CD4-positive, alpha-beta memory T cell (primary cell): ENCODE data around the gene KHDC4. TPM values are rescaled to one million over a fixed set of nuclear protein-coding genes. Genes with fewer than 3 reads are reported as not detected.

Experiments used
- CTCF ChIA-PET: fragments of 350-600 bp; sonication (Branson Sonifier 250); formaldehyde crosslinking; loops from one replicate; lab custom pipeline; 2021; ENCODE audit warnings: inconsistent platforms; ENCODE audit not compliant: partially characterized antibody; lab: Charles Lee
- POLR2A ChIA-PET: fragments of 350-600 bp; sonication (Branson Sonifier 250); formaldehyde crosslinking; loops from one replicate; lab custom pipeline; 2021; ENCODE audit not compliant: partially characterized antibody; lab: Charles Lee
- DNase-seq, 5 donors: peaks; one replicate each; pipeline versions ENCODE4 v3.0.0 to v3.0.0-alpha.2; 2020 to 2022; ENCODE audit warnings: mixed read lengths in 1 of 5
- H3K27ac ChIP-seq: one replicate; pipeline ENCODE4 v1.7.0; 2013; ENCODE audit warnings: low read depth, low read length
- H3K27me3 ChIP-seq: 2 replicates; pipeline ENCODE4 v1.7.0; 2013; ENCODE audit warnings: mild to moderate bottlenecking, low read length, moderate library complexity; ENCODE audit not compliant: insufficient read depth
- H3K36me3 ChIP-seq: 2 replicates; pipeline ENCODE4 v1.7.0; 2013; ENCODE audit warnings: mild to moderate bottlenecking, low read length, moderate library complexity; ENCODE audit not compliant: insufficient read depth
- H3K4me1 ChIP-seq: 2 replicates; pipeline ENCODE4 v1.7.0; 2013; ENCODE audit warnings: mild to moderate bottlenecking, low read length, moderate library complexity; ENCODE audit not compliant: insufficient read depth
- H3K4me3 ChIP-seq, 2 donors: one replicate each; pipeline ENCODE4 v1.7.0; 2013; ENCODE audit warnings: low read length in 2 of 2, mild to moderate bottlenecking in 1 of 2
- H3K9me3 ChIP-seq, 2 donors: one replicate each; pipeline ENCODE4 v1.7.0; 2013; ENCODE audit warnings: low read length in 2 of 2, control low read depth in 1 of 2; ENCODE audit not compliant: control insufficient read depth in 1 of 2
- H3K27ac Mint-ChIP-seq, 7 donors: one replicate each; pipeline ENCODE4 v1.8.0; 2020 to 2021; ENCODE audit warnings: mixed read lengths in 7 of 7, mild to moderate bottlenecking in 6 of 7, inconsistent platforms in 3 of 7, moderate library complexity in 3 of 7
- H3K27me3 Mint-ChIP-seq, 2 donors: one replicate each; pipeline ENCODE4 v1.8.0; 2020 to 2021; ENCODE audit warnings: mixed read lengths in 2 of 2
- H3K36me3 Mint-ChIP-seq, 2 donors: one replicate each; pipeline ENCODE4 v1.8.0; 2020 to 2021; ENCODE audit warnings: mixed read lengths in 2 of 2, inconsistent platforms in 1 of 2, mild to moderate bottlenecking in 1 of 2
- H3K4me1 Mint-ChIP-seq, 4 donors: one replicate each; pipeline ENCODE4 v1.8.0; 2020 to 2021; ENCODE audit warnings: mixed read lengths in 4 of 4, mild to moderate bottlenecking in 1 of 4
- H3K4me3 Mint-ChIP-seq, 8 donors: one replicate each; pipeline ENCODE4 v1.8.0; 2020 to 2021; ENCODE audit warnings: mixed read lengths in 8 of 8, mild to moderate bottlenecking in 7 of 8, moderate library complexity in 6 of 8, inconsistent platforms in 3 of 8
- H3K9me3 Mint-ChIP-seq, 8 donors: one replicate each; pipeline ENCODE4 v1.8.0; 2020 to 2021; ENCODE audit warnings: mixed read lengths in 8 of 8, mild to moderate bottlenecking in 5 of 8, inconsistent platforms in 3 of 8, moderate library complexity in 1 of 8
- intact Hi-C: fragments of 100-400 bp; cut with micrococcal nuclease; formaldehyde crosslinking; loops from one replicate; pipeline ENCODE4 v1.15.1; 2023
- polyA plus RNA-seq, 2 donors: library from polyadenylated mRNA; unstranded; fragments of 300-500 nt; fragmentation: Illumina TruSeq; gene quantifications; one replicate each; pipeline ENCODE4 v1.2.3, GENCODE V29; 2021
- total RNA-seq, 2 experiments: library from RNA; stranded (reverse); gene quantifications; one replicate each; pipeline ENCODE4 v1.2.3, GENCODE V29; 2021

The KHDC4 gene
- total and polyA plus RNA-seq, 4 experiments from 2014 or later: 5.5 to 134 (median 68.2) TPM

- Histone ChIP-seq H3K9me3 (no peaks in the 10 kb centered on the region), H3K27ac (no peak overlapping the region), H3K4me3 (no peak overlapping the region), H3K27me3 (no peaks in the 10 kb centered on the region), H3K4me1 (peaks cover 56% of the 10 kb centered on the region), H3K36me3 (peaks cover 14% of the 10 kb centered on the region)
- ChIA-PET CTCF (interaction anchor here (0.6 to 2.5 kb wide), 3 partner anchors 8 to 53 kb away, joined by 3 to 10 read pairs (median 3); no protein-coding TSS in a partner anchor), POLR2A (interaction anchor here (0.8 to 10.8 kb wide), 7 partner anchors 11 to 71 kb away, joined by 3 to 179 read pairs (median 7); partner anchors contain the start of genes ARHGEF2 and KHDC4)
- Mint-ChIP-seq H3K4me3 (no peak overlapping the region), H3K36me3 (peaks cover 5 to 25% of the 10 kb centered on the region in 2 donors), H3K27me3 (no peaks in the 10 kb centered on the region), H3K9me3 (peaks cover 0 to 2% (median 0%) of the 10 kb centered on the region in 8 donors), H3K27ac (peak overlapping the region in 6 of 7 donors; percentile 32 to 90 (median 80)), H3K4me1 (peaks cover 29 to 65% (median 51%) of the 10 kb centered on the region in 4 donors)
- no peak for DNase-seq
- intact Hi-C loops: no loop called here
These were observed 10.2 kb upstream of the KHDC4 start for GRCh38 chr1:155944444-155944799.

DNA sequence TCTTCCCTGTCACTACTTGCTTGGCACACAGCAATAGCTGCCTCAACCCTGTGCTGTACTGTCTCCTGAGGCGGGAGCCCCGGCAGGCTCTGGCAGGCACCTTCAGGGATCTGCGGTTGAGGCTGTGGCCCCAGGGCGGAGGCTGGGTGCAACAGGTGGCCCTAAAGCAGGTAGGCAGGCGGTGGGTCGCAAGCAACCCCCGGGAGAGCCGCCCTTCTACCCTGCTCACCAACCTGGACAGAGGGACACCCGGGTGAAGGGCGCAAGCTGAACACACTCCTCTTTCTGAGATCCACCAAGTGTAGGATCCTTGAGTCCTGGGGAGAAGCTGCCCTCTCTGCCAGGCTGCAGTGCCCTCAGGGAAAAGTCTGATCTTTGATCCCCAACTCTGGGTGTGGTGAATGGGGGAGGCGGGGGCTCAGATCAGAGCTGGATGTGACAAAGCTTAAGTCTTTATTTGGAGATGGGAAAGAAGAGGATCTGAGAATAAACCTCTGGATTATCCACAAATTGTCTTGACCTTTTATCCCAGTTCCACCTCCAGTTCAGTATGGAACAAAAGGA is 8.4 kb upstream of the KHDC4 start:
- no peak overlapping the region for H3K4me3 ChIP-seq
- POLR2A ChIA-PET: interaction anchor here (0.8 to 10.8 kb wide), 5 partner anchors 9 to 48 kb away, joined by 3 to 179 read pairs (median 7); partner anchors contain the start of genes ARHGEF2 and KHDC4
- no peak overlapping the region for H3K27ac ChIP-seq
- intact Hi-C loops: no loop called here
- no peak for DNase-seq
- Mint-ChIP-seq H3K4me1 (peaks cover 34 to 72% (median 57%) of the 10 kb centered on the region in 4 donors), H3K4me3 (no peak overlapping the region), H3K36me3 (peaks cover 5 to 16% of the 10 kb centered on the region in 2 donors), H3K27me3 (no peaks in the 10 kb centered on the region), H3K9me3 (peaks cover 0 to 2% (median 0%) of the 10 kb centered on the region in 8 donors), H3K27ac (peak overlapping the region in 1 of 7 donors; percentile 68)
- no peaks in the 10 kb centered on the region for H3K27me3 ChIP-seq
- H3K36me3 ChIP-seq: peaks cover 14% of the 10 kb centered on the region
- peaks cover 64% of the 10 kb centered on the region for H3K4me1 ChIP-seq
- CTCF ChIA-PET: interaction anchor here (0.9 to 2.5 kb wide), 3 partner anchors 9 to 47 kb away, joined by 3 to 10 read pairs (median 3); partner anchors contain the start of gene KHDC4
- H3K9me3 ChIP-seq: no peaks in the 10 kb centered on the region

GRCh38 chr1:155941845-155942531 is 7.8 kb upstream of the KHDC4 start:
- CTCF ChIA-PET: interaction anchor here (0.9 to 1.8 kb wide), 2 partner anchors 8 to 48 kb away, joined by 3 to 7 read pairs; partner anchors contain the start of gene KHDC4
- H3K4me1 Mint-ChIP-seq: peaks cover 32 to 68% (median 54%) of the 10 kb centered on the region in 4 donors

DNA sequence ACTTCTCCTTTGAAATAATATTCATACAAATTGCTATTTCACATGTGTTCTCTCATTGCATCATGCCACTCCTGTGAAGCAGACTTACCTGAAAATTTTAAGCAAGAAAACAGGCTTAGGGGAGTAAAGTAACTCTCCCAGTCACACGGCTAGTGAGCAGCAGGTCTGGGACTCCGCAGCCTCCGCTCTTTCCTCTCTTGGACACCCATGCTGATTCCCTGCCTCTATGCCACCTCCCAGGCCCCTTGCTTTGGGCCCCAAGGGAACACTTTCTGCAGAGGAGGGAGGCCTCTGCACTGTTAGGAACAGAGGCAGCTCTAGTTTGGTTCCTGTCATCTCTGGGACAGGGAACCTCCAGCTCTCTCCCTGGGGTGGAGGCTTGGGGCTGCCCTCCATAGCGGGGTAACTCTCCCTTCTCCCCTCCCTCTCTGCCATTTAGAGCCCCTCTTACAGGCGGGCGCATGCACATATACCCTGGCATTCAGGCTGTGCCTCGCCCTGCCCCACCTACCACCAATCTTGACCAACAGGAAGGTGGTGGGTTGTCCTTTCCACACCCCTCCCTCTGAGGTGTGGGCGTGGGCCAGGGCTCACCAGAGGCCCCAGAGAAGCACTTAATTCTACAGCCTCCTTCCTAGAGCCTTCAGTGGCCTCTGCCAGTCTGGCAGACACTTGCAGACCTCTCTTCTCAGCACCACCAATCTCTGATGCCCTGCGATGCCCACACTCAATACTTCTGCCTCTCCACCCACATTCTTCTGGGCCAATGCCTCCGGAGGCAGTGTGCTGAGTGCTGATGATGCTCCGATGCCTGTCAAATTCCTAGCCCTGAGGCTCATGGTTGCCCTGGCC is 7.0 kb upstream of the KHDC4 start, which contains the start of gene RXFP4:
Gene RXFP4, plus strand, starts transcription at position 646 of the 852 bp plus-strand sequence. Its CDS starts 72 bp downstream, at position 718.
- H3K4me1 ChIP-seq: peaks cover 49% of the 10 kb centered on the region
- H3K9me3 Mint-ChIP-seq: peaks cover 0 to 2% (median 0%) of the 10 kb centered on the region in 8 donors
- intact Hi-C loops: no loop called here
- no peaks in the 10 kb centered on the region for H3K27me3 Mint-ChIP-seq
- H3K27me3 ChIP-seq: no peaks in the 10 kb centered on the region
- H3K27ac Mint-ChIP-seq: peak within 1 kb of the TSS; percentile 47 to 86 (median 68)
- H3K4me3 Mint-ChIP-seq: peak within 1 kb of the TSS in 4 of 8 donors; percentile 30 to 61 (median 50)
- H3K9me3 ChIP-seq: no peaks in the 10 kb centered on the region
- peaks cover 27 to 60% (median 47%) of the 10 kb centered on the region in 4 donors for H3K4me1 Mint-ChIP-seq
- H3K4me3 ChIP-seq: no peak within 1 kb of the TSS
- H3K27ac ChIP-seq: no peak within 1 kb of the TSS
- H3K36me3 ChIP-seq: peaks cover under 1% of the 10 kb centered on the region
- POLR2A ChIA-PET: interaction anchor here (1.3 to 10.8 kb wide), 2 partner anchors 38 to 49 kb away, joined by 8 to 179 read pairs; partner anchors contain the start of gene ARHGEF2
- DNase-seq: no peak
- peaks cover 0 to 5% of the 10 kb centered on the region in 2 donors for H3K36me3 Mint-ChIP-seq
- CTCF ChIA-PET: interaction anchor here (0.5 to 1.8 kb wide), 4 partner anchors 13 to 49 kb away, joined by 3 to 7 read pairs (median 4); partner anchors contain the start of gene ARHGEF2

More at GRCh38 chr1:155941845-155942531, 7.8 kb upstream of the KHDC4 start:
- H3K9me3 Mint-ChIP-seq: peaks cover 0 to 2% (median 0%) of the 10 kb centered on the region in 8 donors
- Histone ChIP-seq H3K27ac (no peak overlapping the region), H3K36me3 (peaks cover 8% of the 10 kb centered on the region), H3K27me3 (no peaks in the 10 kb centered on the region), H3K4me1 (peaks cover 57% of the 10 kb centered on the region), H3K4me3 (no peak overlapping the region), H3K9me3 (no peaks in the 10 kb centered on the region)
- DNase-seq: no peak
- H3K4me3 Mint-ChIP-seq: no peak overlapping the region
- intact Hi-C loops: no loop called here
- H3K27me3 Mint-ChIP-seq: no peaks in the 10 kb centered on the region
- H3K36me3 Mint-ChIP-seq: peaks cover 1 to 12% of the 10 kb centered on the region in 2 donors
- peak overlapping the region in 2 of 7 donors; percentile 61 to 66 for H3K27ac Mint-ChIP-seq
- POLR2A ChIA-PET: interaction anchor here (0.8 to 10.8 kb wide), 3 partner anchors 37 to 49 kb away, joined by 3 to 179 read pairs (median 4); partner anchors contain the start of gene ARHGEF2

- peaks cover 43% of the 10 kb centered on the region for H3K4me1 ChIP-seq
- H3K4me3 ChIP-seq: no peak overlapping the region
- Mint-ChIP-seq H3K9me3 (peaks cover 0 to 2% (median 0%) of the 10 kb centered on the region in 8 donors), H3K27ac (peak overlapping the region; percentile 47 to 86 (median 68)), H3K36me3 (peaks cover 0 to 2% of the 10 kb centered on the region in 2 donors), H3K4me3 (peak overlapping the region in 5 of 8 donors; percentile 2 to 61 (median 48)), H3K4me1 (peaks cover 24 to 53% (median 41%) of the 10 kb centered on the region in 4 donors), H3K27me3 (no peaks in the 10 kb centered on the region)
- intact Hi-C loops: no loop called here
- H3K27me3 ChIP-seq: no peaks in the 10 kb centered on the region
- H3K9me3 ChIP-seq: no peaks in the 10 kb centered on the region
- DNase-seq: no peak
- H3K36me3 ChIP-seq: no peaks in the 10 kb centered on the region
- ChIA-PET POLR2A (interaction anchor here (0.6 to 10.8 kb wide), 3 partner anchors 39 to 191 kb away, joined by 3 to 179 read pairs (median 8); partner anchors contain the start of gene ARHGEF2), CTCF (interaction anchor here (0.5 to 1.8 kb wide), 6 partner anchors 13 to 49 kb away, joined by 3 to 7 read pairs (median 4); partner anchors contain the start of gene ARHGEF2)
- H3K27ac ChIP-seq: no peak overlapping the region
These were observed 6.3 kb upstream of the KHDC4 start for GRCh38 chr1:155940482-155940992.

- DNase-seq: peak in 4 of 5 donors; percentile 49 to 58 (median 50)
- no peaks in the 10 kb centered on the region for H3K36me3 Mint-ChIP-seq
- H3K27ac Mint-ChIP-seq: peak overlapping the region in 5 of 7 donors; percentile 0 to 66 (median 45)
- Histone ChIP-seq H3K27ac (no peak overlapping the region), H3K4me1 (peaks cover 40% of the 10 kb centered on the region), H3K9me3 (no peaks in the 10 kb centered on the region), H3K27me3 (no peaks in the 10 kb centered on the region), H3K36me3 (no peaks in the 10 kb centered on the region), H3K4me3 (no peak overlapping the region)
- H3K9me3 Mint-ChIP-seq: peaks cover 0 to 2% (median 0%) of the 10 kb centered on the region in 8 donors
- CTCF ChIA-PET: interaction anchor here (0.7 to 3.8 kb wide), 18 partner anchors 8 to 447 kb away, joined by 3 to 67 read pairs (median 4); partner anchors contain the start of gene ARHGEF2
- H3K4me3 Mint-ChIP-seq: peak overlapping the region in 2 of 8 donors; percentile 7 to 22
- peaks cover 19 to 42% (median 31%) of the 10 kb centered on the region in 4 donors for H3K4me1 Mint-ChIP-seq
- POLR2A ChIA-PET: interaction anchor here (0.7 to 10.8 kb wide), 7 partner anchors 11 to 128 kb away, joined by 3 to 179 read pairs (median 3); partner anchors contain the start of gene ARHGEF2
- intact Hi-C loops: loop anchor here (1.0 kb wide), 2 partner anchors 51 to 115 kb away; partner anchors contain the start of gene UBQLN4
- H3K27me3 Mint-ChIP-seq: no peaks in the 10 kb centered on the region
These were observed 4.0 kb upstream of the KHDC4 start for GRCh38 chr1:155938220-155938627.
